Gastroesophageal sphincter (tissue), 3 donors: ENCODE data around the gene CSTB.

Experiments used
- EP300 ChIP-seq: sonication (generic); formaldehyde crosslinking; IDR thresholded peaks from one replicate; pipeline ENCODE4 v1.6.1; 2017; ENCODE audit warnings: antibody characterized with exemption, mild to moderate bottlenecking
- POLR2A ChIP-seq, 2 donors: fragments of 450-650 bp; IDR thresholded peaks; one replicate each; pipeline ENCODE4 v1.6.1; 2017; ENCODE audit warnings: antibody characterized with exemption in 2 of 2, mild to moderate bottlenecking in 2 of 2, moderate library complexity in 1 of 2
- POLR2AphosphoS5 ChIP-seq: sonication (generic); formaldehyde crosslinking; IDR thresholded peaks from one replicate; pipeline ENCODE4 v1.6.1; 2017; ENCODE audit warnings: antibody characterized with exemption
- TF ChIP-seq, protein P1 (sequence below), 4 experiments: fragments of 200-600 bp in 2 of 4; fragments of 450-650 bp in 2 of 4; sonication (generic) in 1 of 4; IDR thresholded peaks; one replicate each; pipeline ENCODE4 v1.5.1; 2017 to 2019; ENCODE audit warnings: antibody characterized with exemption in 4 of 4, mild to moderate bottlenecking in 2 of 4, moderate library complexity in 2 of 4

DNA sequence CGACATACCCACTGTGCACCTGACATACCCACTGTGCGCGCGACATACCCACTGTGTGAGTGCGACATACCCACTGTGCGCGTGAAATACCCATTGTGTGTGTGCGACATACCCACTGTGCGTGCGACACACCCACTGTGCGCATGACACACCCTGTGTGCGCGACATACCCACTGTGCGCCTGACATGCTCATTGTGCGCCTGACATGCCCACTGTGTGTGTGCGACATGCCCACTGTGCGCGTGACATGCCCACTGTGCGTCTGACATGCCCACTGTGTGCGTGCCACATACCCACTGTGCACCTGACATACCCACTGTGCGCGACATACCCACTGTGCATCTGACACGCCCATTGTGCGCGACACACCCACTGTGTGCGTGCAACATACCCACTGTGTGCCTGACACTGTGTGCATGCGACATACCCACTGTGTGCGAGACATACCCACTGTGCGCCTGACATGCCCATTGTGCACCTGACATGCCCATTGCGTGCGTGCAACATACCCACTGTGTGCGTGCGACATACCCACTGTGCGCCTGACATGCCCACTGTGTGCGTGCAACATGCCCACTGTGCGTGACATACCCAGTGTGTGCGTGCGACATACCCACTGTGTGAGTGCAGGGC is 10.8 kb upstream of the CSTB start:
- no peak for TF ChIP-seq POLR2AphosphoS5
- TF ChIP-seq, protein P1, sequence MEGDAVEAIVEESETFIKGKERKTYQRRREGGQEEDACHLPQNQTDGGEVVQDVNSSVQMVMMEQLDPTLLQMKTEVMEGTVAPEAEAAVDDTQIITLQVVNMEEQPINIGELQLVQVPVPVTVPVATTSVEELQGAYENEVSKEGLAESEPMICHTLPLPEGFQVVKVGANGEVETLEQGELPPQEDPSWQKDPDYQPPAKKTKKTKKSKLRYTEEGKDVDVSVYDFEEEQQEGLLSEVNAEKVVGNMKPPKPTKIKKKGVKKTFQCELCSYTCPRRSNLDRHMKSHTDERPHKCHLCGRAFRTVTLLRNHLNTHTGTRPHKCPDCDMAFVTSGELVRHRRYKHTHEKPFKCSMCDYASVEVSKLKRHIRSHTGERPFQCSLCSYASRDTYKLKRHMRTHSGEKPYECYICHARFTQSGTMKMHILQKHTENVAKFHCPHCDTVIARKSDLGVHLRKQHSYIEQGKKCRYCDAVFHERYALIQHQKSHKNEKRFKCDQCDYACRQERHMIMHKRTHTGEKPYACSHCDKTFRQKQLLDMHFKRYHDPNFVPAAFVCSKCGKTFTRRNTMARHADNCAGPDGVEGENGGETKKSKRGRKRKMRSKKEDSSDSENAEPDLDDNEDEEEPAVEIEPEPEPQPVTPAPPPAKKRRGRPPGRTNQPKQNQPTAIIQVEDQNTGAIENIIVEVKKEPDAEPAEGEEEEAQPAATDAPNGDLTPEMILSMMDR (IDR thresholded peaks at IDR 0.05) = no peak
- no peak for TF ChIP-seq POLR2A (IDR thresholded peaks at IDR 0.05)
- TF ChIP-seq EP300 = no peak
